Measurements from ENCODE around the gene SCN9A.
A peak's percentile ranks its signal among the peaks of the same experiment; 100 is the strongest.

SCN9A gene

DNA sequence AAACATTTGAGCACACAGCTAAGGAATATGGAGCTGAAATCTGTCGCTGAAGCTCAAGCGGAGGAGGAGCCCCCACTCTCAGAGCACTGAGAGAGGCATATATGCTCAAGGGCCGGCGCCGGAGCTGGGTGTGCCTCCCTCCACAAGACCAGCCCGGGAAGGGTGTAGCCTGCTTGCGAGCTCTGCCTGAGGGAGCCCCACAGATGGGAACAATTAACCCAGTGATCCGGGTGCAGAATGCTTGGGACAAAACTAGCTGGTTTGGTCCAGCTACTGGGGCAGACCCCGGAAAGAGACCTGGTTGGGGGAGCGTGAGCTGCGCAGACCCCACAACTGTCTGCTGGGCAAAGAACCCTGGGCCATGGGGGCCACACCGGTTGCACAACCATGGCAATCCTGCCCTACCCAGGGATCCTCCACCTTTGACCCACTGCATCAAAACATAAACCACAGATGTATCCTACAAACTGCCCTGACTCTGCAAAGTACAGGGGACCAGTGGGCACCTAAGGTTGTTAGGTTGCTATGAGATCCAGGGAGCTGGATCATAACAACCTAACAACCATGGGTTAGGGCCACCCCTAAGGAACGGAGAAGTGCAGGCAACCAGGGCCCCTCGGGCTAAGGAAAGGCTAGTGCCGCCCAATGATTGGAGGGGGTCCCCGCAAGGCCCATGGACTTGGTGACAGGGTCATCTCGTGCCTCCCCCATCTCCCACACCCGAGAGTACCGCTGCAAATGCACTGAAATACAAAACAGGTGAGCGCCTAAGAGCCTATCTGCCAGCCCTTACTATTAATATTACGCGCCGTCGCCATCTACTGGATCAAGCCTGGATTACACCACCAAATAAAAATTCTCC is 194.6 kb downstream of the SCN9A start:
- H3K4me3 ChIP-seq (ENCODE audit: low read depth, low read length, poor library complexity, severe bottlenecking) = no peak overlapping the region
- no peaks in the 10 kb centered on the region for H3K79me2 ChIP-seq (ENCODE audit: insufficient read depth, low read length)
- H3F3A ChIP-seq (ENCODE audit: insufficient read depth, low read length) = no peaks in the 10 kb centered on the region
- no peaks in the 10 kb centered on the region for H3K9me2 ChIP-seq (ENCODE audit: low read depth, low read length)
- H3K9ac ChIP-seq (ENCODE audit: low read length) = no peak overlapping the region
- no peak overlapping the region for H3K4me2 ChIP-seq (ENCODE audit: low read length)
- H3K27me3 ChIP-seq (ENCODE audit: insufficient read depth, low read length) = no peaks in the 10 kb centered on the region
- H3K4me1 ChIP-seq (ENCODE audit: insufficient read depth, low read length, severe bottlenecking) = no peaks in the 10 kb centered on the region
- H2AFZ ChIP-seq (ENCODE audit: low read length) = no peak overlapping the region
- no peaks in the 10 kb centered on the region for H3K9me3 ChIP-seq (ENCODE audit: low read length)
- TF ChIP-seq EZH2 (IDR thresholded peaks at IDR 0.05; ENCODE audit: borderline replicate concordance, low read length) = no peak
- TF ChIP-seq, protein P1, sequence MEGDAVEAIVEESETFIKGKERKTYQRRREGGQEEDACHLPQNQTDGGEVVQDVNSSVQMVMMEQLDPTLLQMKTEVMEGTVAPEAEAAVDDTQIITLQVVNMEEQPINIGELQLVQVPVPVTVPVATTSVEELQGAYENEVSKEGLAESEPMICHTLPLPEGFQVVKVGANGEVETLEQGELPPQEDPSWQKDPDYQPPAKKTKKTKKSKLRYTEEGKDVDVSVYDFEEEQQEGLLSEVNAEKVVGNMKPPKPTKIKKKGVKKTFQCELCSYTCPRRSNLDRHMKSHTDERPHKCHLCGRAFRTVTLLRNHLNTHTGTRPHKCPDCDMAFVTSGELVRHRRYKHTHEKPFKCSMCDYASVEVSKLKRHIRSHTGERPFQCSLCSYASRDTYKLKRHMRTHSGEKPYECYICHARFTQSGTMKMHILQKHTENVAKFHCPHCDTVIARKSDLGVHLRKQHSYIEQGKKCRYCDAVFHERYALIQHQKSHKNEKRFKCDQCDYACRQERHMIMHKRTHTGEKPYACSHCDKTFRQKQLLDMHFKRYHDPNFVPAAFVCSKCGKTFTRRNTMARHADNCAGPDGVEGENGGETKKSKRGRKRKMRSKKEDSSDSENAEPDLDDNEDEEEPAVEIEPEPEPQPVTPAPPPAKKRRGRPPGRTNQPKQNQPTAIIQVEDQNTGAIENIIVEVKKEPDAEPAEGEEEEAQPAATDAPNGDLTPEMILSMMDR (IDR thresholded peaks at IDR 0.05; ENCODE audit: low read length) = peak; percentile 63
- no peak overlapping the region for H3K27ac ChIP-seq (ENCODE audit: low read depth, low read length, poor library complexity, severe bottlenecking)
- H4K20me1 ChIP-seq (ENCODE audit: insufficient read depth, low read length) = no peaks in the 10 kb centered on the region
- H3K36me3 ChIP-seq (ENCODE audit: insufficient read depth, low read length) = no peaks in the 10 kb centered on the region

DNA sequence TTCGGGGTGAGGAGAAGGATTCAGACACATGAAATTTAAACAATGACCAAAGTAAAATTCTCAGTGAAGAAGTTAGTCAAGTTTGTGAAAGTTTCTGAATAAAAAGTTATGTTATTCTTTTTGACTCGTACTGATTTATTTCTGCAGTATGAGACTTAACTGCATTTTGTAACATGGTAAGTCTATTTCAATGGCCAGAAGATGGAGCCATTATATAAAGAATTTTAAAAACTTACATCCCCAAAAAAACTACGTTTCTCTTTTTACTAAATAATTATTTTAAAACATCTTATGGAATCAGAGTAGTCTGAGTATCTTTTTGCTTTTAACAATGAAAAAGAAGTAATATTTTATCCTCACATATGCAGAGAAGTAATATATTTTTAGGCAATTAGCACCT is 196.5 kb downstream of the SCN9A start:
- no peak overlapping the region for H2AFZ ChIP-seq (ENCODE audit: low read length)
- no peaks in the 10 kb centered on the region for H3K79me2 ChIP-seq (ENCODE audit: insufficient read depth, low read length)
- no peak overlapping the region for H3K27ac ChIP-seq (ENCODE audit: low read depth, low read length, poor library complexity, severe bottlenecking)
- H3K9me3 ChIP-seq (ENCODE audit: low read length) = no peaks in the 10 kb centered on the region
- no peak overlapping the region for H3K4me2 ChIP-seq (ENCODE audit: low read length)
- H3F3A ChIP-seq (ENCODE audit: insufficient read depth, low read length) = no peaks in the 10 kb centered on the region
- H4K20me1 ChIP-seq (ENCODE audit: insufficient read depth, low read length) = no peaks in the 10 kb centered on the region
- H3K4me3 ChIP-seq (ENCODE audit: low read depth, low read length, poor library complexity, severe bottlenecking) = no peak overlapping the region
- no peak overlapping the region for H3K9ac ChIP-seq (ENCODE audit: low read length)
- no peaks in the 10 kb centered on the region for H3K4me1 ChIP-seq (ENCODE audit: insufficient read depth, low read length, severe bottlenecking)
- TF ChIP-seq EZH2 (IDR thresholded peaks at IDR 0.05; ENCODE audit: borderline replicate concordance, low read length) = no peak
- H3K27me3 ChIP-seq (ENCODE audit: insufficient read depth, low read length) = no peaks in the 10 kb centered on the region
- no peaks in the 10 kb centered on the region for H3K36me3 ChIP-seq (ENCODE audit: insufficient read depth, low read length)
- no peaks in the 10 kb centered on the region for H3K9me2 ChIP-seq (ENCODE audit: low read depth, low read length)

DNA sequence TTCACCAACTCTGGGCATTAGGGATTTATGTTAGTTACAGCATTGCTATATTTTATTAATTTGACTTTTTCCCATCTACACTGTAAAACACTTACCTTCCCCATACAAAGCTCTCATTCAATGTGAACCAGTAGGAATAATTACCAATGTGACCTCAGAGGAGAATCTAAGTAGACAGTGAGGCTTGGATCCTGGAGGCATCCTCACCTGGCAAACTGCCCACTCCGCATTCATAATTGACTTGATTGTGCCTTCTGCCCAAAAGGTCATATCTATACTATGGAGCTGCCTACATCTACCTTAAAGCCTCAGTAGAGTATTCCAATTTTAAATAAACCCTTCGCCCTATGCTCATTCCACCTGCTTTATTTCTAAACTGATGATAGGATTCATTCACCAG is 202.5 kb downstream of the SCN9A start:
- Histone ChIP-seq H3K4me1 (ENCODE audit: insufficient read depth, low read length, severe bottlenecking) (no peaks in the 10 kb centered on the region), H3K79me2 (ENCODE audit: insufficient read depth, low read length) (no peaks in the 10 kb centered on the region), H3K27me3 (ENCODE audit: insufficient read depth, low read length) (no peaks in the 10 kb centered on the region), H3K9me3 (ENCODE audit: low read length) (no peaks in the 10 kb centered on the region), H3K4me2 (ENCODE audit: low read length) (no peak overlapping the region), H3K36me3 (ENCODE audit: insufficient read depth, low read length) (no peaks in the 10 kb centered on the region), H2AFZ (ENCODE audit: low read length) (no peak overlapping the region), H4K20me1 (ENCODE audit: insufficient read depth, low read length) (no peaks in the 10 kb centered on the region), H3K27ac (ENCODE audit: low read depth, low read length, poor library complexity, severe bottlenecking) (no peak overlapping the region), H3K9me2 (ENCODE audit: low read depth, low read length) (no peaks in the 10 kb centered on the region), H3K9ac (ENCODE audit: low read length) (no peak overlapping the region), H3F3A (ENCODE audit: insufficient read depth, low read length) (no peaks in the 10 kb centered on the region), H3K4me3 (ENCODE audit: low read depth, low read length, poor library complexity, severe bottlenecking) (no peak overlapping the region)
- TF ChIP-seq, protein P1 (IDR thresholded peaks at IDR 0.05; ENCODE audit: low read length) = no peak
- no peak for TF ChIP-seq EZH2 (IDR thresholded peaks at IDR 0.05; ENCODE audit: borderline replicate concordance, low read length)

DNA sequence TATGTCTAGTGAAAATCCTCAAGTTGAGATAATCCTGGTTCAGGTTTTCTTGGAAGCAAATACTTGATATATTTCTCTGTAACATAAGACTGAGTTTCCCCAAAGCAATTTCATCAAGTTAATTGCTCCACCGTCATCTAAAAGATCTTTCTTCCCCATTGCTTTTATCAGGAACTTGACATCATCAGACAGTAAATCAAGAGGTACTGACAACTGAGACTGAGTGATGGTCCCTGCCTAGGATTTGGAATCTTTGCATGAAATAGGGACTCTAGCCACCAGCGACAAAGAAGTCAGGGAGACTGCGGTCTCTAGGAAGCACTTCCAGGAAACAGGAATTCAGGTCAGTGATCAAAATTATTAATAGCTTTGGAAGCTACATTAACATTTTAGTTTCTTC is 204.5 kb downstream of the SCN9A start:
- Histone ChIP-seq H2AFZ (ENCODE audit: low read length) (no peak overlapping the region), H3K4me2 (ENCODE audit: low read length) (no peak overlapping the region)

More for the DNA sequence above, 204.5 kb downstream of the SCN9A start:
- H3K27me3 ChIP-seq (ENCODE audit: insufficient read depth, low read length) = no peaks in the 10 kb centered on the region
- TF ChIP-seq EZH2 (IDR thresholded peaks at IDR 0.05; ENCODE audit: borderline replicate concordance, low read length) = no peak
- TF ChIP-seq, protein P1 (IDR thresholded peaks at IDR 0.05; ENCODE audit: low read length) = no peak
- no peaks in the 10 kb centered on the region for H3K9me3 ChIP-seq (ENCODE audit: low read length)
- no peaks in the 10 kb centered on the region for H3K36me3 ChIP-seq (ENCODE audit: insufficient read depth, low read length)
- H3K9ac ChIP-seq (ENCODE audit: low read length) = no peak overlapping the region
- no peaks in the 10 kb centered on the region for H3K79me2 ChIP-seq (ENCODE audit: insufficient read depth, low read length)
- H3K4me3 ChIP-seq (ENCODE audit: low read depth, low read length, poor library complexity, severe bottlenecking) = no peak overlapping the region
- no peak overlapping the region for H3K27ac ChIP-seq (ENCODE audit: low read depth, low read length, poor library complexity, severe bottlenecking)
- no peaks in the 10 kb centered on the region for H3F3A ChIP-seq (ENCODE audit: insufficient read depth, low read length)
- no peaks in the 10 kb centered on the region for H3K4me1 ChIP-seq (ENCODE audit: insufficient read depth, low read length, severe bottlenecking)
- H4K20me1 ChIP-seq (ENCODE audit: insufficient read depth, low read length) = no peaks in the 10 kb centered on the region
- H3K9me2 ChIP-seq (ENCODE audit: low read depth, low read length) = no peaks in the 10 kb centered on the region
